ENCODE data around the gene EFCAB11. TPM values are rescaled to one million over a fixed set of nuclear protein-coding genes. Genes with fewer than 3 reads are reported as not detected.

EFCAB11 gene
- total and polyA plus RNA-seq, 9 of the 15 experiments (the other 6 are each of a cell fraction or from before 2014, with no cell fraction given), result 13.4 to 37.9 (median 17.4) TPM

- H3K36me3 ChIP-seq (ENCODE audit: control insufficient read depth, insufficient read depth, low read length), result peaks cover 62% of the 10 kb centered on the region
- no peaks in the 10 kb centered on the region; the same call in 1 of the 2 replicates for H4K20me1 ChIP-seq (replicated peaks; ENCODE audit: control insufficient read depth, insufficient read depth, low read length)
- intact Hi-C loops (cut with micrococcal nuclease), result no loop called here
- BruUV-seq (replicated peaks), result no TSS peak
- ATAC-seq, result no peak
- ChIA-PET CTCF (ENCODE audit: low intra/inter-chr PET ratio) (no interaction called here), POLR2A (interaction anchor here (0.6 kb wide), 1 partner anchor 247 kb away, joined by 3 read pairs; no protein-coding TSS in a partner anchor)
- H3K9me3 ChIP-seq (replicated peaks; ENCODE audit: control insufficient read depth, insufficient read depth, low read depth, low read length), result 0 out of 2 replicates have a peak, but pooled peaks cover 2% of the 10 kb centered on the region
- no peak overlapping the region for H3K4me2 ChIP-seq (ENCODE audit: insufficient read depth, low read length)
- no peak for DNase-seq (ENCODE audit: extremely low read depth in 1 of 4, low spot score in 3 of 4)
- no peak overlapping the region for H2AFZ ChIP-seq (ENCODE audit: low read depth, low read length)
- in situ Hi-C loops (cut with MboI), result no loop called here
- WGBS (ENCODE audit: insufficient coverage, low coverage, missing lambda C conversion rate), result 95% methylated on average over 3 of the region's 3 CpGs
- H3K4me3 ChIP-seq, result no peak overlapping the region
- no peak for FAIRE-seq
- H3K9ac ChIP-seq (ENCODE audit: insufficient read depth in 1 of 2, low read depth in 2 of 2, low read length in 2 of 2), result no peak overlapping the region
- no peaks in the 10 kb centered on the region for H3K27me3 ChIP-seq (ENCODE audit: control insufficient read depth in 2 of 2, insufficient read depth in 2 of 2, low read length in 2 of 2)
- no peaks in the 10 kb centered on the region for H3K9me1 ChIP-seq (ENCODE audit: control insufficient read depth, insufficient read depth, low read length)
- peaks cover 30% of the 10 kb centered on the region for H3K79me2 ChIP-seq (ENCODE audit: control insufficient read depth, insufficient read depth, low read length)
- H3K27ac ChIP-seq (ENCODE audit: extremely low read depth, low read depth, low read length), result no peak overlapping the region
- H3K4me1 ChIP-seq (replicated peaks in 1 of 2; ENCODE audit: control insufficient read depth in 2 of 2, insufficient read depth in 2 of 2, low read length in 2 of 2), result peaks cover 4 to 7% of the 10 kb centered on the region in 2 experiments; a peak in 3 of 5 replicates
- TF ChIP-seq TBL1XR1 (IDR thresholded peaks at IDR 0.05; ENCODE audit: low read length in 2 of 2), result no peak
- TF ChIP-seq MLX (CRISPR knock-in tag; conservative IDR thresholded peaks at IDR 0.05), result no peak
- no peak for TF ChIP-seq AFF1 (IDR thresholded peaks at IDR 0.05; ENCODE audit: low read depth in 1 of 2, partially characterized antibody in 2 of 2)
- TF ChIP-seq RBM22 (IDR thresholded peaks at IDR 0.05; ENCODE audit: low read depth, low read length, poor library complexity, severe bottlenecking), result no peak
- TF ChIP-seq SNRNP70 (optimal IDR thresholded peaks at IDR 0.05; ENCODE audit: low read depth, low read length), result no peak
- TF ChIP-seq ZMIZ1 (IDR thresholded peaks at IDR 0.05; ENCODE audit: low read depth in 2 of 2, low read length in 2 of 2), result no peak
These were observed 5.4 kb upstream of the EFCAB11 start for GRCh38 chr14:89959853-89960445.
